ENCODE results near the gene COX6B2.
"Not testable (repeated sequence)": the region's sequence is repeated elsewhere in the genome, so short reads cannot be mapped to it uniquely, and the experiment has no call there.

COX6B2 gene, protein sequence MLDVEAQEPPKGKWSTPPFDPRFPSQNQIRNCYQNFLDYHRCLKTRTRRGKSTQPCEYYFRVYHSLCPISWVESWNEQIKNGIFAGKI

GRCh38 chr19:55354698-55355212 lies at the start of gene COX6B2:
Gene COX6B2 (minus strand): TSS chr19:55354719. CDS start chr19:55354521, 198 bp downstream.
- DNase-seq (ENCODE audit: low read depth in 2 of 2) = no peak

- no peak for DNase-seq (ENCODE audit: low read depth in 2 of 2)
Measured at GRCh38 chr19:55402509-55402908, 48.0 kb upstream of the COX6B2 start.

- DNase-seq (ENCODE audit: low read depth in 2 of 2) = not testable (repeated sequence)
Measured at GRCh38 chr19:55401390-55401789, 46.9 kb upstream of the COX6B2 start.

DNA sequence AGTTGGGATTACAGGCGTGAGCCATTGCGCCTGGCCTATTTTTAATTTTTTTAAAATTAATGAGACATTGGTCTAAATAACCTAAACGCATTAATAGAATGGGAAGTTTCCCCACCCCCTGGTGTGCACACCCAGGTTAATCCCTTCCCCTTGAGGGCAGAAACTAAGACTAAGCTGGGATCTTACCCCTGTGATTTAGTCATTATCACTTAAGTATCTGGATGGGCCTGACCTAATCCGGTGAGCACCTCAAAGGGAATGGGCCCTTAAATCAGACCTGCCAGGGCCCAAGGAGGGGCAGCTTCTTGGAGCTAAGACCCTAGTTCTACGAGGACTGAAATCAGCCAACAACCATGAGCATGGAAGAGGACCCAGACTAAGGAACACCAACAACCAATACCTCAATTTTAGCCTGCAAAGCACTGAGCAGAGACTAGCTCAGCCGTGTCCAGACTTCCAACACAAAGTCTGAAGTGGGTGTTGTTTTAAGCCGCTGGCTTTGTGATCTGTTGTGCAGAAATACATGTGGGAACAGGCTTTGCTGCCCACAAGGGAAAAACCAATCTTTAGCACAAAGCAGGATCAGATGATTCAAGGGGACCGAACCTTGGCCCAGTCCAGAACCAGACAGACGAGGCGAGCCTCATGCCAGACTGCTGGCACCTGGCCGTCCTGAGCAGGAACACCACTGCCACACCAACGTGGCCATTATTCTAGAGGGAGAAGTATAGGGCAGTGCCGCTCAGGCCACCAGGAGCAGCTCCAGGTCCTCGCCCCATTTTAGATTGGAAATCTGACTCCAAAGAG lies 46.0 kb upstream of the COX6B2 start:
- DNase-seq (ENCODE audit: low read depth in 2 of 2) = no peak

- no peak for DNase-seq (ENCODE audit: low read depth in 2 of 2)
Measured at GRCh38 chr19:55398200-55398925, 43.8 kb upstream of the COX6B2 start.

DNA sequence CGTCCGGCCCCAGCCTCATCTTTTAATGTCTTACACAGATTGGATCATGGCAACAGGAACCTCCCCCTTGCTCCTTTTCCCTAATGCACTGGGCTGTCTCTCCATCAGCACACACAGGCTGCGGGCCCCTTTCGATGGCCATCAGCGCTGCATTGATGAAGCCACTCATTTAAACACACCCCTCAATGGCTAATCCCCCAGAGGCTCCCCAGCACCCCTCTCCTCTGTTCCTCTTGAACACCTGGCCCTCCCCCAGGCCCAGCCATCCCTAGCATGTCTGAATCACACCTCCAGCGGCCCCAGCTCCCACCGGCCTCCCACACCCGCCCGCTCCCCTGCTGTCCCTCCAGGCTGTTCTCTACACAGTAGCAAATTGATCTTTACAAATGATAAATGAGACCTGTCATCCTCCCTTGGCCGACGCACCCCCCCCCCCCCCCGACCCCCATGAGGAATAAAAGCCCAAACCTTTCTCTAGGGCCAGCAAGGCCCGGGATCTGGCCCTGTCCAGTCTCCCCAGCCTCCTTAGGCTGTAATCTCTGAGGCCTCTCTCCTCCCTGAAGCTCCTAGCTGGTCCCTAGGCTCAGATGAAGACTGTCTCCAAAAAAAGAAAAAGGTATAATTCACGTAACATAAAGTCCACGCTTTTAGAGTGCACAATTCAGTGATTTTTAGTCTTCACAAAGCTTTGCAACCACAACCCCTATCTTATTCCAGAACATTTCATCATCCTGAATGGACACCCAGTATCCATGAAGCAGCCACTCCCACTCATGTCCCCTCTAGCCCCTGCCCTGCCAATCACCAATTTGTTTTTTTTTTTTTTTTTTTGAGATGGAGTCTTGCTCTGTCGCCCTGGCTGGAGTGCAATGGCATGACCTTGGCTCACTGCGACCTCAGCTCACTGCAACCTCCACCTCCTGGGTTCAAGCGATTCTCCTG lies 38.6 kb upstream of the COX6B2 start:
- DNase-seq (ENCODE audit: low read depth in 2 of 2) = no peak

GRCh38 chr19:55391702-55392615 lies 37.4 kb upstream of the COX6B2 start:
- no peak for DNase-seq (ENCODE audit: low read depth in 2 of 2)

GRCh38 chr19:55391191-55391670 lies 36.7 kb upstream of the COX6B2 start:
- no peak for DNase-seq (ENCODE audit: low read depth in 2 of 2)

GRCh38 chr19:55390461-55390880 lies 36.0 kb upstream of the COX6B2 start:
- no peak for DNase-seq (ENCODE audit: low read depth in 2 of 2)

DNA sequence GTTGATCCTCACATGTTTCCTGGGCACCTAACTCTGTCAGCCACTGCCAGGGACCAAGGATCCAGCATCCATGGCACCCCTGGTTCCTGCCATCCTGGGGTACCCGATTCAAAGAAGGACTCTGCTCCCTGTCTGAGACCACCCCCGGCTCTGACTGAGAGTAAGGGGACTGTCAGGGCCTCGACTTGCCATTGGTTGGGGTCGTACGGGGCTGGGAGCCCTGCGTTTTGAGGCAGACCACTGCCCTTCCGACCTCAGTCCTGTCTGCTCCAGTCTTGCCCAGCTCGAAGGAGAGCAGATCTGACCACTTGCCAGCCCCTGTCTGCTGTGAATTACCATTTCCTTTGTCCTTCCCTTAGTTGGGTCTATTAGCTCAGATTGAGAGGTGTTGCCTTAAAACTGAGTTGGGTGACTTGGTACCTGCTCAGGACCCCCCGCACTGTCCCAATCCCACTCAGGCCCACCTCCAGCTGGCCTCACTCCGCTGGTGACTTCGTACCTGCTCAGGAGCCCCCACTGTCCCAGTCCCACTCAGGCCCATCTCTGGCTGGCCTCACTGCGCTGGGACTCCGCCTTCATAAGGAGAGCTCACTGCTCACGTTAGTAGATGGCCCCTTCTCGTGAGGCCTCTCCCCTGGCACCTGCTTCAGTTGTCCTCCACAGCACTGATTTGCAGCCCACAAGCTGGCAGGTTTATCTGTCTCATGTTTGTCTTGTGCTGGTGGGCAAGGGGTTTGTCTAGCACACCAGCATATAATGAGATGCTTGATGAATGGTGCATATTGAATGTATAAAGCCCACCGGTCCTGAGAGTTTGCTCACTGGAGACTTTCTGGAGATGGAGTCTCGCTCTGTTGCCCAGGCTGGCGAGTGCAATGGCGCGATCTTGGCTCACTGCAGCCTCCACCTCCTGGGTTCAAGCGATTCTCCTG lies 35.1 kb upstream of the COX6B2 start:
- DNase-seq (ENCODE audit: low read depth in 2 of 2) = no peak

GRCh38 chr19:55387736-55388497 lies 33.4 kb upstream of the COX6B2 start:
- DNase-seq (ENCODE audit: low read depth in 2 of 2) = no peak

DNA sequence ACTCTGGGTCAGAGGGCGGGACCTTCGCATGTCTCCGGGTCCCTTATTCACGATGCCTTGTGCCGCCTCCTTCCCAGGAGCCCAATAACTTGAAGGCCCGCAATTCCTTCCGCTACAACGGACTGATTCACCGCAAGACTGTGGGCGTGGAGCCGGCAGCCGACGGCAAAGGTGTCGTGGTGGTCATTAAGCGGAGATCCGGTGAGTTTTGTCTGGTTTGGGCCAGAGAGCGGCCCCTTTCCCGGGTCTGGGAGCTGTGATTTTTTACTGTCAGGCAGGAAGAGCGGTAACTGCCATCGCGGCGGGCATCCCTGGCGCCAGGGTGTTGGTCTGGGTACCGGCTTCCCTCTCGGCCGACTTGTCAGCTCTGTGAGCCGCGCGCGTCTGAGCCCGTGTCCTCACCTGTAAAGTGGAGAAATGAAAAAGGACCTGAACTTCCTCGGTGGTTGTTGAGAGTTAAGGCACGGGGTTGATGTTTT lies 32.0 kb upstream of the COX6B2 start:
- DNase-seq (ENCODE audit: low read depth in 2 of 2) = peak in 1 of 2 donors; percentile 38

DNA sequence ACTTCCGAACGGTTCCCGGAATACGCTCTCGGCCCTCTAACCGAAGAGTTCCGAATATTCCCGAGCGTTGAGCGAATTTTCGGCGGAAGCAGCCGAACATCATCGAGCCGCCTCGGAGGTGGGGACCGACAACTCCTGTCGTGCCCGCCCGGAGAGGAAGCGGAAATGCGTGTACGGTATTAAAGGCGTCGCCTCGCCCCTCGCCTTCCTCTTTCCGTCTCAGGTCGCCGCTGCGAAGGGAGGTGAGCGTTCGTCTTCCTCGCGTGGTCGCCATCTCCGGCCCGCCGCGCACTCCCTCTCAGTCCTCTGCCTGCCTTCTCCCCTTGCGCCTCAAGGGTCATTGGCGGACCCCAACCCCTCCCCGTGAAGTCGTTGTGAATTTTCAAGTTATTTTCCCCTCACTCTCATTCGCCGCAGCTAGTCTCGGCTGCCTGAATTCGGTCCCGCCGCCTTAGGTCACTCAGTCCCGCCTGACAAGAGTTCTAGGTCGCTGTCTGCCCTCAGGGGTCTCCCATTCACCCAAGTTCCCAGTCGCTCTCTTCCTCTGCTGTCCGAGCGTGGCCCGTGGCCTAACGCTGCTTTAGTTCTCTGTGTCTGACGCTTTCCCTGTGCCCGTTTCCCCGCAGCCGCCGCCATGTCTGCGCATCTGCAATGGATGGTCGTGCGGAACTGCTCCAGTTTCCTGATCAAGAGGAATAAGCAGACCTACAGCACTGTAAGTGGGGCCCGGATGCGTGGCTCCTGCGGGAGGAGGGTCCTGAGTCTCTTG lies 31.4 kb upstream of the COX6B2 start, which contains the start of gene RPL28:
Gene RPL28, plus strand, starts transcription at position 209 of the 769 bp plus-strand sequence. Its CDS starts 426 bp downstream, at position 635.
- peak; percentile 95 to 98 for DNase-seq (ENCODE audit: low read depth in 2 of 2)

DNA sequence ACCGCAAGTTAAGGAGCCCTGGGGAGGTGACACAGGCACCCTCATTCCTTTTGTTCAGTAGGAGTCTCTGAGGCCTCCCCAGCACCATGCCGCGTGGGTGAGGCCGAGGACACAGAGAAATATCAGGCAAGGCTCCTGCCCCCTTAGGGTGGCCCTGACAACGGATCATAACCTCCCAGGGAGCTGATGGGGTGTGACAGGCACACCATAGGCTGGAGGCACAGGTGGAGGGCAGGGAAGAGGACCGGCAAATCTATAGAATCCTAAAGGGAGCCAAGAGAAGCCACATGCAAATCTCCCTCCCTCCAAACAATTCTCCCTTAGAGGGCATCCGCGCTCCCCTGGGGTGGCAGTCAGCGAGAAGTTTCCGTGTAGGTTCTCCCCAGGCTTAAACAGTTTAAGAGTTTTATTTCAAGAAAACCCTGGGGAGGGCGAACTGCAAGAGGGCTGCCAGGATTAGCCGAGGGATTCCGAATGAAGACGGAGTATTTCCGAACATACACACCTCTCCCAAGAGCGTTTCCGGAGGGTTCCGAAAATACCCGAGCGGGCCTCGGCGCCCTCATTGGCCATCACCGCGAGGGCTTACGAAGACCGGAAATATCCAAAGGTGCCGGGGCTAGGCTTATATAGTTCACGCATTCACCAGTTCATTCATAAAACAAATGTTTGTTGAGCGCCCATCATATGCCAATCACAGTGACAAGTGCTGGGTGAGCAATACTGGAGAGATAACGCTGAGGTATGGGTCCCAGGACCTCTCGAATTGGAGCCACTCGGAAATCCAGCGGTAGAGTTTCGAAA lies 30.6 kb upstream of the COX6B2 start:
- peak; percentile 95 to 96 for DNase-seq (ENCODE audit: low read depth in 2 of 2)

- peak in 1 of 2 donors; percentile 32 for DNase-seq (ENCODE audit: low read depth in 2 of 2)
Measured at GRCh38 chr19:55384131-55384919, 29.8 kb upstream of the COX6B2 start, which contains the start of gene TMEM238. Gene TMEM238 (minus strand): TSS chr19:55384292. CDS start chr19:55384259, 33 bp downstream.
